HL-60 (cell line): ENCODE results near the gene GLRX5.
A peak's percentile ranks its signal among the peaks of the same experiment; 100 is the strongest.

Experiments used
- GABPA ChIP-seq: IDR thresholded peaks from 2 replicates; pipeline ENCODE4 v1.6.1; 2012; ENCODE audit warnings: low read depth
- POLR2AphosphoS5 ChIP-seq: IDR thresholded peaks from 2 replicates; pipeline ENCODE4 v1.6.1; 2012; ENCODE audit warnings: low read depth
- TF ChIP-seq, protein P1 (sequence below): IDR thresholded peaks from one replicate; pipeline ENCODE4 v1.5.1; 2011; ENCODE audit warnings: low read length, control low read depth, inconsistent platforms; ENCODE audit not compliant: insufficient read depth
- TF ChIP-seq, protein P2 (sequence below): IDR thresholded peaks from 2 replicates; pipeline ENCODE4 v1.6.1; 2012; ENCODE audit warnings: low read depth; ENCODE audit not compliant: insufficient replicate concordance

DNA sequence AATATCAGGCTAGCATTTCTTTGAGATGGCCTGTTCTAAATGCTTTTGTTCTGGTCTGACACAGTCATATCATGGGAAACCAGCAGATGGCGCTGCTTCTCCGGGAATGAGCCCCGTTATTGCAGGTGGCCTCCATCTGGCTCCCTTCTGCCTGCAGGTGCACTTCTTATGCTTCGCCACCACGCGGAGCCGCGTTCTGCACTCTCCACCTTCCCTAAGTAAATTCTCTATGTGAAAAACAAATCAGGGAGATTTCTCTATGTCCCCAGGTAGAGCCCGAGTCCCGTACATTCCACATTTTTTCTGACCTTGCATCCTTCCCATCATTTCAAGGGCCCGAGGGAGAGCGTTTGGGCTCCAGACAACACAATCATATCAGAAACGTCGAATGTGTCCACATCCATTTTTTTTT, 26.2 kb downstream of the GLRX5 start:
- TF ChIP-seq, protein P1, sequence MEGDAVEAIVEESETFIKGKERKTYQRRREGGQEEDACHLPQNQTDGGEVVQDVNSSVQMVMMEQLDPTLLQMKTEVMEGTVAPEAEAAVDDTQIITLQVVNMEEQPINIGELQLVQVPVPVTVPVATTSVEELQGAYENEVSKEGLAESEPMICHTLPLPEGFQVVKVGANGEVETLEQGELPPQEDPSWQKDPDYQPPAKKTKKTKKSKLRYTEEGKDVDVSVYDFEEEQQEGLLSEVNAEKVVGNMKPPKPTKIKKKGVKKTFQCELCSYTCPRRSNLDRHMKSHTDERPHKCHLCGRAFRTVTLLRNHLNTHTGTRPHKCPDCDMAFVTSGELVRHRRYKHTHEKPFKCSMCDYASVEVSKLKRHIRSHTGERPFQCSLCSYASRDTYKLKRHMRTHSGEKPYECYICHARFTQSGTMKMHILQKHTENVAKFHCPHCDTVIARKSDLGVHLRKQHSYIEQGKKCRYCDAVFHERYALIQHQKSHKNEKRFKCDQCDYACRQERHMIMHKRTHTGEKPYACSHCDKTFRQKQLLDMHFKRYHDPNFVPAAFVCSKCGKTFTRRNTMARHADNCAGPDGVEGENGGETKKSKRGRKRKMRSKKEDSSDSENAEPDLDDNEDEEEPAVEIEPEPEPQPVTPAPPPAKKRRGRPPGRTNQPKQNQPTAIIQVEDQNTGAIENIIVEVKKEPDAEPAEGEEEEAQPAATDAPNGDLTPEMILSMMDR: peak; percentile 94
- TF ChIP-seq POLR2AphosphoS5 (no peak), GABPA (no peak)
- TF ChIP-seq, protein P2, sequence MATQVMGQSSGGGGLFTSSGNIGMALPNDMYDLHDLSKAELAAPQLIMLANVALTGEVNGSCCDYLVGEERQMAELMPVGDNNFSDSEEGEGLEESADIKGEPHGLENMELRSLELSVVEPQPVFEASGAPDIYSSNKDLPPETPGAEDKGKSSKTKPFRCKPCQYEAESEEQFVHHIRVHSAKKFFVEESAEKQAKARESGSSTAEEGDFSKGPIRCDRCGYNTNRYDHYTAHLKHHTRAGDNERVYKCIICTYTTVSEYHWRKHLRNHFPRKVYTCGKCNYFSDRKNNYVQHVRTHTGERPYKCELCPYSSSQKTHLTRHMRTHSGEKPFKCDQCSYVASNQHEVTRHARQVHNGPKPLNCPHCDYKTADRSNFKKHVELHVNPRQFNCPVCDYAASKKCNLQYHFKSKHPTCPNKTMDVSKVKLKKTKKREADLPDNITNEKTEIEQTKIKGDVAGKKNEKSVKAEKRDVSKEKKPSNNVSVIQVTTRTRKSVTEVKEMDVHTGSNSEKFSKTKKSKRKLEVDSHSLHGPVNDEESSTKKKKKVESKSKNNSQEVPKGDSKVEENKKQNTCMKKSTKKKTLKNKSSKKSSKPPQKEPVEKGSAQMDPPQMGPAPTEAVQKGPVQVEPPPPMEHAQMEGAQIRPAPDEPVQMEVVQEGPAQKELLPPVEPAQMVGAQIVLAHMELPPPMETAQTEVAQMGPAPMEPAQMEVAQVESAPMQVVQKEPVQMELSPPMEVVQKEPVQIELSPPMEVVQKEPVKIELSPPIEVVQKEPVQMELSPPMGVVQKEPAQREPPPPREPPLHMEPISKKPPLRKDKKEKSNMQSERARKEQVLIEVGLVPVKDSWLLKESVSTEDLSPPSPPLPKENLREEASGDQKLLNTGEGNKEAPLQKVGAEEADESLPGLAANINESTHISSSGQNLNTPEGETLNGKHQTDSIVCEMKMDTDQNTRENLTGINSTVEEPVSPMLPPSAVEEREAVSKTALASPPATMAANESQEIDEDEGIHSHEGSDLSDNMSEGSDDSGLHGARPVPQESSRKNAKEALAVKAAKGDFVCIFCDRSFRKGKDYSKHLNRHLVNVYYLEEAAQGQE: no peak
